ENCODE results near the gene ITGA5. TPM values are rescaled to one million over a fixed set of nuclear protein-coding genes. Genes with fewer than 3 reads are reported as not detected.

ITGA5 gene
- total RNA-seq, 1 donor from 2014 or later = 29.2 TPM

- ATAC-seq (peak; percentile 24), DNase-seq (ENCODE audit: low spot score) (no peak)
These were observed 28.2 kb downstream of the ITGA5 start for GRCh38 chr12:54390668-54391551.

DNA sequence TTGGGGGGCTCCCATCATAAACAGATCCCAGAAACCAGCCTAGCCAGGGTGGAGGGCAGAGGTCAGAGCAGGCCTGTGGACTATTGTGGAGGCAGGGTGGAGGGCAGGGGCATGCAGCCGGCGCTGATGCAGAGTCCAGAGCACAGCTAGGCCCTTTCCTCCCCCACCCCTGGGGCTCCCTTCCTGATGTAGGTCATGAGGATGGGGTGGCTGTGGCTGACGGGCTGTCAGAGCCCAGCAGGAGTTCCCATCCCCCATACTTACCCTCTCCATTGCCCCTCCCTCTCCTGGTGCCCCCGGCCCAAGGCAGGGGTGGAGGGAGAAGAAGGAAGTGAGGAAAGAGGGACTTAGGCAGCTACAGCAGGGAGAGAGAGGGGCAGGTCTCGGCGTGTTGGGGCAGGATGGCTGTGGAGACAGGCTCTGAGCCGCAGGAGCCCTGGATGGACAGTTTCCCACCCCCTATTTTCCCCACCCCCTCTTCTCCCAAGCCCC lies 28.8 kb downstream of the ITGA5 start:
- DNase-seq (ENCODE audit: low spot score) = no peak
- peak; percentile 14 for ATAC-seq

- no peak for DNase-seq (ENCODE audit: low spot score)
- ATAC-seq = no peak
These were observed 29.4 kb downstream of the ITGA5 start for GRCh38 chr12:54389607-54390175.

GRCh38 chr12:54389134-54389508 lies 29.9 kb downstream of the ITGA5 start:
- no peak for ATAC-seq
- no peak for DNase-seq (ENCODE audit: low spot score)

DNA sequence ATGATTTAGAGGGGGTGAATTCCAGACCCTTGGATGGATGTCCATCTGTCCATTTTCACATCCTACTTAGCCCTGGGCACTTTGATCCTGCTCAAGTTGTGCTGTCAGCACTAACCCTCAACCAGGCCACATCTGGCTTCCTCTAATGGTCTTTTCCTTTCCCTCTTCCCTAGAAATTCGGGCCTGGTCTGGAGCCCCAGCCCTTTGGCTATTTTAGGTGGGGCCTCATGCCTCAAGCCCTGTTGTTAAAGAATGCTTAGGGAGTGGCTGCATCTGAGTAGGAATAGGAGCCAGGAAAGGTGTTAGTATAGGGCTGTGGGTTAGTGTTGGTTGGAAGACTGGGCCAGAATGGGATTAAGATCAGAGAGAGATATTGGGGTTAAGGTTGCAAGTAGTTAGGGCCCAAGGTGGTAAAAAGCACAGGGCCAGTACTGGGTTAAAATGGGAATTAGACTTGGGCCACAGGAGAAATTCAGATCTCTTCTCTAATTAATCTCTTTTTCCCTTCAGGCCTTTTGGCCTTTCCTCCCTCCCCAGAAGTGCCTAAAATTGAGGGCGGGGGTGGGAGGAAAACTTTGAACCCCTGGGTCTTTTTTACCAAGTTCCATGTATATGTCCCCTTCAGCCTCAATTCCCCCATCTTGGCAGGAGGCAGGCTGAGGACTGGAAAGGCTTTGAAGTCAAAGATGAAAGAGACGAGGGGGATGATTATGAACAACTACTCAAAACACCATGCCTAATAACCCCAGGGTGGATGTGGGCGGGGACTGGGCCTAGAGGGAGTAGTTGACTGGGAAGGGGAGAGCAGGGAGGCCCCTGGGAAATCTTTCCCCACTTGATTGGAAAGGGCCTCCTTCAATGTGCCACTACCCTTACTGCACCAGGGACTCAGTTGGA lies 30.6 kb downstream of the ITGA5 start:
- ATAC-seq = no peak
- no peak for DNase-seq (ENCODE audit: low spot score)

DNA sequence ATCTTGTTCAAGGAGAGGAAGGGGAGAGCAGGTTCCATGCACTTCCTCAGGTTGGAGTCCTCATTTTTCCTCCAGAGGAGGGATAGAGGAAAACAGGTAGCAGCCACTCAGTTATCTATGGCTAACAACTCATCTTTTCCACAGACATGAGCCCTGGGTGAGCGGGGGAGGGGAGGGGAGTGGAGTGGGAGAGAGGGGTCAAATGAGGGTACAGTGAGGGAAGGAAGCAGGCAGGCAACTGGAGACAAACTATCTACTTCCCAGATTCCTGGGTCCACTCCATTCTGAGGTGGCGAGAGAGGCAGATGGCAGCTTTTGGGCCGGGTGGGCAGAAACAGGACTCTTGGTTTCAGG lies 32.0 kb downstream of the ITGA5 start:
- no peak for ATAC-seq

GRCh38 chr12:54386403-54387113 lies 32.5 kb downstream of the ITGA5 start:
- ATAC-seq = no peak
- DNase-seq (ENCODE audit: low spot score) = no peak

More for the DNA sequence above, 32.0 kb downstream of the ITGA5 start:
- DNase-seq (ENCODE audit: low spot score) = no peak

- ATAC-seq = peak; percentile 32
- DNase-seq (ENCODE audit: low spot score) = no peak
These were observed 33.7 kb downstream of the ITGA5 start for GRCh38 chr12:54385251-54385914.

DNA sequence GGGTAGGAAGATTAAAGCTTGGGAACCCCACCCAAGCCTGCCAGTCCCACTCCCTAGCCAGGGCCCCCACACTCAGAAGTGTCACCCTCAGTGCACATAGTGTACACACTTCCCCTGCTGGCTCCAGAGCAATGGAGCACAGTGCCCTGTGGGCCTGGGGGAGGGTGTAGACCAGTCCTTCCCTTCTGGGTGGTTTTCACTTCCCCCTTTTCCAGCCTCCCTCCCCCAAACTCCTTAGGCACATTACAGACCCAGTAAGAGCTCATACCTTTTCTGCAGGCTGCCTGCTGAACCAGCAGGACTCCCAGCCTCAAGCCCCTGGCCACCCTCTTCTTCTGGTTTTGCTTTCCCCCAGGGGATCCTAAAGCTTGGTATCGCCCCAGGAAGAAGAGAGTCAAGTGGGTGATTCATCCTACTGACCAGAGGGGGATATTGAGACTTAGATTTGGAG lies 34.5 kb downstream of the ITGA5 start, which contains the start of gene ZNF385A:
Gene ZNF385A (minus strand): TSS at position 143 of the 451 bp plus-strand sequence. CDS start 219 bp downstream, outside the sequence.
- peak; percentile 21 for ATAC-seq
- DNase-seq (ENCODE audit: low spot score) = no peak

- ATAC-seq = no peak
These were observed 35.9 kb downstream of the ITGA5 start for GRCh38 chr12:54383041-54383609.

GRCh38 chr12:54381136-54381535 lies 37.9 kb downstream of the ITGA5 start:
- no peak for ATAC-seq
- DNase-seq (ENCODE audit: low spot score) = no peak

More at GRCh38 chr12:54383041-54383609, 35.9 kb downstream of the ITGA5 start:
- DNase-seq (ENCODE audit: low spot score) = no peak

DNA sequence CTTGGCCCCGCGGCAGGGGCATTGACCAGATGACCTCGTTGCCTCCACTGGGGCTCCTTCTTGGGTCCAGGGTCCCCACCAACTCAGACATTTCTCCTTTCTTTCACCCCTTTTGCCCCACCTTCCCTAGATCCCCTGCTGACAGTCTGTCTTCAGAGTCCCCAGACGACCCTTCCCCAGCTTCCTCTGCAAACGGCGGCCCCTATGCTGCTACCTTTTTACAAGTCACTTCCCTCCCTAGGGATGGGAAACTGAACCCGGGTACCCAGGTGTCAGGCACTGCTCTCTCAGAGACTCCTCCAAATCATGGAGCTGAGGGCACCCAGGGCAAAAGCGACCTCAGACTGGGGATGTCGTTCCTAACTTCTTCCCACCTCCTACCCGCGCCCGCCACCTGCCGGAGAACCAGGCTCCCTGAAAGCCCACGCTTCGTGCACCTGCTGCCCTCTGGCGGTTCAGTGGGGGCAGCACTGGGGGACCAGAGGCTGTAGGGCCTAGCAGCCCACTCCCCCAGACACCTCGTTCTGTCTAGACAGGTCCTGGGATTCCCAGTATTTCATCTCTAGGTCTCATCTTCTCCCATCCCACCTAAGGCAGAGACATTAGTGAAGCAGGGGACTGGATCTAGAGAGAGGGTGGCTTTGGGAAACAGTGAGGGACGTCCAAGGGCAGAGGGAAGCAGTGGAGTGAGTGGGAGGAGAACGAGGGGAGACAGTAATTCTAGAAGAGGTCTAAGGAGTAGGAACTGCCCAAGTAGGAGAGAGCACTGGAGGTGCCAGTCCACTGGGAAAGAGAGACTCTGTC lies 39.5 kb downstream of the ITGA5 start:
- DNase-seq (ENCODE audit: low spot score) = peak; percentile 87

DNA sequence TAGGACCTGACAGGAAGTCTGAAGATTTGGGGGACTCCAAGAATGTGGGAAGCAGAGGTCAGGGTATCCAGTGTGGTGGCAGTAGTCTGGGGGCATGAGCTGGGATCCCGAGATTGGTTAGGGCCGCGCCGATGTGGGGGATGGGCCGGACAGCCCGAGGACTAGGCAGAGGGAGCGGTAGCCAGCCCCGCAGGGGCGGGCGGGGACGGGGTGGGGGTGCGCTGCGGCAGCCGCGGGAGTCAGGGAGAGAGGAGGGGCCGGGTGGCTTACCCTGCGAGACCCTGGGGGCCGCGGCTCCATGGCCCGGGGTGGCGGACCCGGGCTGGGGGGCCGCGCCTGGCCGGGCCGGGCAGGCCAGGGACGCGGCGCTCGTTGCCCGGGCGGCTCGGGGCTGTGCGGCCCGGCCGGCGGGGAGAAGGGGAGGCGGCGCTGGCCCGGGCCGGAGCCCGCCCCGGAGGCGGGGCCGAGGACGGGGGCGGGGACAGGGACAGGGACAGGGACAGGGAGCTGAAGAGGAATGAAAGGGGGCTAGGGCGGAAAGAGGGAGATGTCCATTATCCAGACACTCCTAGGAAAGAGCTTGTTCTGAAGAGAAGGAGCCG lies 40.2 kb downstream of the ITGA5 start:
- peak; percentile 71 for DNase-seq (ENCODE audit: low spot score)
- peak; percentile 93 for ATAC-seq

More for the DNA sequence above, 39.5 kb downstream of the ITGA5 start:
- ATAC-seq = peak; percentile 94

DNA sequence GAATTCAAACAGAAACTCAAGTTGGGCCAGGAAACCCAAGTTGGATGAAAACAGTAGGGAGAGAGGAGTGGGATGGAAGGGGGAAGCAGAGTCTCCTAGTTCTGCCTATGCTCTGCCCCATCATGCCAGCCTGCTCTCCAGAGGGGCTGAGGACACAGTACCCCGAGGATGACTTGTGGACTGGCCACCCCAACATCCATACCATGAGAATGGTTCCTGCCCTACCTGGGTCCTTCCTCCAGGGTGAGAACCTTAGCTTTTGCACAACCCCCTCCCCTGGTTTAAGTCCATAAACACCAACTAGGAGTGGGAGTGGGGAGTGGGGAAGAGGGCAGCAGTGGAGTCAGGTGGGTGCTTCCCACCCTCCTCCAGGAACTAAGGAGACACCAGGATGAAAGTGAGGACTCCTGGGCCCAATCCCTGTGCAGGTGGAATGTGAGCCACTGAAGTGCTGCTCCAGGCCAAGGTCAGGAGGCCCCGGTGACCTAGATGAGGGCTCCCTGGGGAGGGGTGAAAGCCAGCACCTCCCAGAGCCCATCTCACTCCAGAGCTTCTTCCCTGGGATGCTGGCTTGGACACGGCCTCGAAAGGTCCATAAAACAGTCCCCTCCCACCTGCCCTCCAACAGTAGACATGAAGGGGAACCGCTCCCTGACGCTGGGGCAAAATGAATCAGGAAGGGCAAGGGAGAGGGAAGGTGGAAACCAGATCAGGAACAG lies 41.1 kb downstream of the ITGA5 start:
- no peak for DNase-seq (ENCODE audit: low spot score)
- ATAC-seq = no peak

DNA sequence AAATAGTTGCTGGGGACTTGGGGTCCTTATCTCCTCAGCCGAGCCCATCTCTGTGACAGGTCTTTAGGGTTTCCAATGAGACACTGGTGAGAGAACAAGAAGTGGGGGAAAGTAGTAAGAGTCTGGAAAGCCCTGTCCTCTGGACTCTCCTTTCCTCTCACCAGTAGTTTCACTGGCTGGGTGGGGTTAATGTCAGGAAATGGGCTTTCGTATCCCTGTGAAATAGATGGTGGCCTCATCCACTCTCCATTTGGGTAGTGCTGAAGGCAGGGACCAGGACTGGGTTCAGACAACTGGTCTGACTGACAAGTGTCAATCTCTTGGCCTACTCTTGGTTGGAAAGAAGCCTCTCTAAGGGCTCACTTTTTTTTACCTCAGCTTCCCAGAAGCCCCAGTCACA lies 42.1 kb downstream of the ITGA5 start:
- ATAC-seq = no peak
- DNase-seq (ENCODE audit: low spot score) = no peak

DNA sequence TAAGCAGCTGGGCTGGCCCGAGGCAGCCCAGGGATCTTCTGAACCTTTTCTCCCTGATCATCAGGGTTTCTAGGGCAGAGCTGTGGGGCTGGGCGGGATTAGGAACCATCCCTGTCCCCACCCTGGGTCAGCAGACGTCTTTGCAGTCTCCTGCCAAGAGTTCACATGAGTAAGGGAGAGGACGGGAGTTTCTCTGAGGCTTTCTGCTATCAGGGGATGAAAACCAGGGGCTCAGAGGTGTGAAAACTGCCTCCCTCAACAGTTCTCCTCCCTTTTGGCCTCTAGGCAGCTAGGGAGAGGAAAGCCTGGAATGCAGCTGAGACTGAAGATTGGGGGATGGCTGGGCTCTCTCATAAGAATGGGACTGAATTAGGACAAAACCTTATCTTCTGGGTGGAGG lies 42.5 kb downstream of the ITGA5 start:
- no peak for ATAC-seq
- no peak for DNase-seq (ENCODE audit: low spot score)

- ATAC-seq (no peak), DNase-seq (ENCODE audit: low spot score) (no peak)
These were observed 43.8 kb downstream of the ITGA5 start for GRCh38 chr12:54375259-54375579.

All from left lobe of liver (tissue), 2 donors.